Subcutaneous abdominal adipose tissue (tissue), 5 donors: ENCODE data around the gene HACD4.

Source experiments
- H3K27ac ChIP-seq: one replicate; pipeline ENCODE4 v1.7.0; 2013; ENCODE audit warnings: low read depth, mild to moderate bottlenecking, inconsistent platforms, low read length, moderate library complexity
- H3K27me3 ChIP-seq, 5 donors: one replicate each; pipeline ENCODE4 v1.7.0; 2013; ENCODE audit warnings: low read length in 5 of 5, inconsistent platforms in 1 of 5; ENCODE audit not compliant: control insufficient read depth in 5 of 5, insufficient read depth in 4 of 5
- H3K36me3 ChIP-seq, 5 donors: one replicate each; pipeline ENCODE4 v1.7.0; 2013; ENCODE audit warnings: low read length in 5 of 5; ENCODE audit not compliant: control insufficient read depth in 5 of 5, insufficient read depth in 5 of 5
- H3K4me1 ChIP-seq, 5 donors: one replicate each; pipeline ENCODE4 v1.7.0; 2013; ENCODE audit warnings: low read length in 5 of 5, mild to moderate bottlenecking in 3 of 5, moderate library complexity in 1 of 5; ENCODE audit not compliant: control insufficient read depth in 5 of 5, insufficient read depth in 5 of 5
- H3K4me3 ChIP-seq, 5 donors: one replicate each; pipeline ENCODE4 v1.7.0; 2013; ENCODE audit warnings: low read length in 5 of 5, low read depth in 1 of 5
- H3K9ac ChIP-seq, 5 donors: one replicate each; pipeline ENCODE4 v1.7.0; 2013; ENCODE audit warnings: low read length in 5 of 5, mild to moderate bottlenecking in 4 of 5, moderate library complexity in 3 of 5
- H3K9me3 ChIP-seq, 5 donors: one replicate each; pipeline ENCODE4 v1.7.0; 2013; ENCODE audit warnings: low read length in 5 of 5; ENCODE audit not compliant: control insufficient read depth in 5 of 5
- donor health status: healthy.
- donor health status: healthy.
- donor health status: healthy.
- donor health status: healthy.
- donor health status: healthy.

Gene HACD4

GRCh38 chr9:21023861-21024260 is 7.6 kb downstream of the HACD4 start:
- H3K9me3 ChIP-seq: no peaks in the 10 kb centered on the region
- peaks cover 0 to 3% (median 0%) of the 10 kb centered on the region in 5 donors for H3K36me3 ChIP-seq

GRCh38 chr9:21018177-21018576 is 13.3 kb downstream of the HACD4 start:
- H3K27ac ChIP-seq: no peak overlapping the region
- no peaks in the 10 kb centered on the region for H3K27me3 ChIP-seq
- H3K4me3 ChIP-seq: no peak overlapping the region
- H3K4me1 ChIP-seq: no peaks in the 10 kb centered on the region
- H3K9ac ChIP-seq: no peak overlapping the region
- peaks cover 0 to 5% (median 0%) of the 10 kb centered on the region in 5 donors for H3K36me3 ChIP-seq
- H3K9me3 ChIP-seq: no peaks in the 10 kb centered on the region

More at GRCh38 chr9:21023861-21024260, 7.6 kb downstream of the HACD4 start:
- no peak overlapping the region for H3K27ac ChIP-seq
- no peaks in the 10 kb centered on the region for H3K4me1 ChIP-seq
- H3K9ac ChIP-seq: no peak overlapping the region
- no peaks in the 10 kb centered on the region for H3K27me3 ChIP-seq
- no peak overlapping the region for H3K4me3 ChIP-seq

GRCh38 chr9:21016701-21017491 is 14.5 kb downstream of the HACD4 start:
- H3K9me3 ChIP-seq: no peaks in the 10 kb centered on the region
- no peak overlapping the region for H3K9ac ChIP-seq
- no peaks in the 10 kb centered on the region for H3K4me1 ChIP-seq
- no peaks in the 10 kb centered on the region for H3K27me3 ChIP-seq
- H3K36me3 ChIP-seq: peaks cover 0 to 5% (median 0%) of the 10 kb centered on the region in 5 donors
- no peak overlapping the region for H3K27ac ChIP-seq
- no peak overlapping the region for H3K4me3 ChIP-seq

- Histone ChIP-seq H3K27me3 (no peaks in the 10 kb centered on the region), H3K9ac (no peak overlapping the region), H3K36me3 (peaks cover 0 to 11% (median 2%) of the 10 kb centered on the region in 5 donors), H3K9me3 (no peaks in the 10 kb centered on the region), H3K27ac (no peak overlapping the region), H3K4me1 (no peaks in the 10 kb centered on the region), H3K4me3 (no peak overlapping the region)
Measured at GRCh38 chr9:21015995-21016394, 15.4 kb downstream of the HACD4 start.

GRCh38 chr9:21015129-21015815 is 16.2 kb downstream of the HACD4 start:
- no peaks in the 10 kb centered on the region for H3K9me3 ChIP-seq
- no peak overlapping the region for H3K4me3 ChIP-seq
- H3K4me1 ChIP-seq: no peaks in the 10 kb centered on the region
- H3K9ac ChIP-seq: no peak overlapping the region
- no peaks in the 10 kb centered on the region for H3K27me3 ChIP-seq
- H3K27ac ChIP-seq: no peak overlapping the region
- peaks cover 0 to 13% (median 7%) of the 10 kb centered on the region in 5 donors for H3K36me3 ChIP-seq

GRCh38 chr9:21002040-21002439 is 29.4 kb downstream of the HACD4 start:
- Histone ChIP-seq H3K9me3 (peaks cover 0 to 7% (median 0%) of the 10 kb centered on the region in 5 donors), H3K27ac (no peak overlapping the region), H3K27me3 (no peaks in the 10 kb centered on the region), H3K36me3 (peaks cover 8 to 24% (median 11%) of the 10 kb centered on the region in 5 donors), H3K4me3 (no peak overlapping the region), H3K9ac (no peak overlapping the region), H3K4me1 (no peaks in the 10 kb centered on the region)

- H3K4me1 ChIP-seq: no peaks in the 10 kb centered on the region
- H3K36me3 ChIP-seq: peaks cover 7 to 24% (median 9%) of the 10 kb centered on the region in 5 donors
- no peak overlapping the region for H3K4me3 ChIP-seq
- H3K27me3 ChIP-seq: no peaks in the 10 kb centered on the region
- peaks cover 0 to 7% (median 0%) of the 10 kb centered on the region in 5 donors for H3K9me3 ChIP-seq
- H3K27ac ChIP-seq: no peak overlapping the region
- no peak overlapping the region for H3K9ac ChIP-seq
Measured at GRCh38 chr9:21001581-21001980, 29.9 kb downstream of the HACD4 start.

- Histone ChIP-seq H3K9ac (no peak overlapping the region), H3K27ac (no peak overlapping the region), H3K4me1 (no peaks in the 10 kb centered on the region), H3K36me3 (peaks cover 4 to 32% (median 23%) of the 10 kb centered on the region in 5 donors), H3K4me3 (no peak overlapping the region), H3K9me3 (peaks cover 0 to 7% (median 0%) of the 10 kb centered on the region in 5 donors), H3K27me3 (no peaks in the 10 kb centered on the region)
Measured at GRCh38 chr9:20997503-20998076, 33.9 kb downstream of the HACD4 start.

GRCh38 chr9:20996809-20997208 is 34.6 kb downstream of the HACD4 start:
- H3K36me3 ChIP-seq: peaks cover 4 to 32% (median 27%) of the 10 kb centered on the region in 5 donors
- no peaks in the 10 kb centered on the region for H3K27me3 ChIP-seq
- H3K9ac ChIP-seq: no peak overlapping the region
- H3K4me3 ChIP-seq: no peak overlapping the region
- H3K9me3 ChIP-seq: peaks cover 0 to 7% (median 0%) of the 10 kb centered on the region in 5 donors
- no peaks in the 10 kb centered on the region for H3K4me1 ChIP-seq
- H3K27ac ChIP-seq: no peak overlapping the region

- Histone ChIP-seq H3K36me3 (peaks cover 4 to 33% (median 26%) of the 10 kb centered on the region in 5 donors), H3K4me3 (no peak overlapping the region), H3K9me3 (no peaks in the 10 kb centered on the region), H3K27ac (no peak overlapping the region), H3K4me1 (no peaks in the 10 kb centered on the region), H3K9ac (no peak overlapping the region), H3K27me3 (no peaks in the 10 kb centered on the region)
Measured at GRCh38 chr9:20995616-20996015, 35.8 kb downstream of the HACD4 start.
